ENCODE results near the gene SPOCD1. TPM values are rescaled to one million over a fixed set of nuclear protein-coding genes. Genes with fewer than 3 reads are reported as not detected.

Gene SPOCD1
- total RNA-seq, 2 experiments from 2014 or later = 0.60 to 1.0 TPM

DNA sequence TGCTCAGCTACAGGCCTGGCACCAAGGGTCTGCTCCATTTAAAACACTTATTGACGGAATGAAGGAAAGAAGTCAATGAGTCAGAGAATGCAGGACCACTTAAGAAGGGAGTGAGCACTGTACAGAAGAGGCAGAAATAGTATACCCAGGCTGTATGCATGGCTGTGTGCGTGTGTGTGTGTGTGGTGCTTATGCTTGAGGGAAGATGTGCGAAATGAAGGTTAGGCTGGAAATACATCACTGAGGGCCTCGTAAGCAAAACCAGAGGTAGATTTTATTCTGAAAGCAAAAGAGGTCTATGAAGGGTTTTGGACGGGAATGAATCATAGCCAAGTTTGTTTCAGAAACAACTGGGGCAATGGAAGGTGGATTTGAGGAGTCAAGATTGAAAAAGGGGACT is 42.0 kb downstream of the SPOCD1 start:
- H3K4me3 ChIP-seq (ENCODE audit: low read depth, low read length, poor library complexity, severe bottlenecking) = no peak overlapping the region
- no peak overlapping the region for H3K27ac ChIP-seq (ENCODE audit: low read depth, low read length, poor library complexity, severe bottlenecking)
- BruUV-seq (replicated peaks) = no TSS peak
- H3K9me2 ChIP-seq (ENCODE audit: insufficient read depth, low read length) = no peaks in the 10 kb centered on the region
- TF ChIP-seq EZH2phosphoT487 (IDR thresholded peaks at IDR 0.05; ENCODE audit: borderline replicate concordance, low read depth, low read length) = no peak
- TF ChIP-seq, protein P1, sequence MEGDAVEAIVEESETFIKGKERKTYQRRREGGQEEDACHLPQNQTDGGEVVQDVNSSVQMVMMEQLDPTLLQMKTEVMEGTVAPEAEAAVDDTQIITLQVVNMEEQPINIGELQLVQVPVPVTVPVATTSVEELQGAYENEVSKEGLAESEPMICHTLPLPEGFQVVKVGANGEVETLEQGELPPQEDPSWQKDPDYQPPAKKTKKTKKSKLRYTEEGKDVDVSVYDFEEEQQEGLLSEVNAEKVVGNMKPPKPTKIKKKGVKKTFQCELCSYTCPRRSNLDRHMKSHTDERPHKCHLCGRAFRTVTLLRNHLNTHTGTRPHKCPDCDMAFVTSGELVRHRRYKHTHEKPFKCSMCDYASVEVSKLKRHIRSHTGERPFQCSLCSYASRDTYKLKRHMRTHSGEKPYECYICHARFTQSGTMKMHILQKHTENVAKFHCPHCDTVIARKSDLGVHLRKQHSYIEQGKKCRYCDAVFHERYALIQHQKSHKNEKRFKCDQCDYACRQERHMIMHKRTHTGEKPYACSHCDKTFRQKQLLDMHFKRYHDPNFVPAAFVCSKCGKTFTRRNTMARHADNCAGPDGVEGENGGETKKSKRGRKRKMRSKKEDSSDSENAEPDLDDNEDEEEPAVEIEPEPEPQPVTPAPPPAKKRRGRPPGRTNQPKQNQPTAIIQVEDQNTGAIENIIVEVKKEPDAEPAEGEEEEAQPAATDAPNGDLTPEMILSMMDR (conservative IDR thresholded peaks at IDR 0.05; ENCODE audit: low read length) = no peak
- no peak overlapping the region for H2AFZ ChIP-seq (ENCODE audit: low read length)
- POLR2A ChIA-PET = no interaction called here
- no peaks in the 10 kb centered on the region for H4K20me1 ChIP-seq (ENCODE audit: insufficient read depth, low read length)
- H3K36me3 ChIP-seq (ENCODE audit: insufficient read depth, low read length) = no peaks in the 10 kb centered on the region
- no peaks in the 10 kb centered on the region for H3K79me2 ChIP-seq (ENCODE audit: insufficient read depth, low read depth, low read length)
- CTCF ChIA-PET (ENCODE audit: unreplicated experiment) = no interaction called here
- H3K9me3 ChIP-seq (ENCODE audit: low read length) = no peaks in the 10 kb centered on the region
- no peak for DNase-seq (ENCODE audit: low spot score)
- intact Hi-C loops (cut with micrococcal nuclease; ENCODE audit: unreplicated experiment) = no loop called here
- peaks cover 27% of the 10 kb centered on the region for H3K4me1 ChIP-seq (ENCODE audit: insufficient read depth, low read length, poor library complexity, severe bottlenecking)
- no peak overlapping the region for H3K4me2 ChIP-seq (ENCODE audit: low read length)

DNA sequence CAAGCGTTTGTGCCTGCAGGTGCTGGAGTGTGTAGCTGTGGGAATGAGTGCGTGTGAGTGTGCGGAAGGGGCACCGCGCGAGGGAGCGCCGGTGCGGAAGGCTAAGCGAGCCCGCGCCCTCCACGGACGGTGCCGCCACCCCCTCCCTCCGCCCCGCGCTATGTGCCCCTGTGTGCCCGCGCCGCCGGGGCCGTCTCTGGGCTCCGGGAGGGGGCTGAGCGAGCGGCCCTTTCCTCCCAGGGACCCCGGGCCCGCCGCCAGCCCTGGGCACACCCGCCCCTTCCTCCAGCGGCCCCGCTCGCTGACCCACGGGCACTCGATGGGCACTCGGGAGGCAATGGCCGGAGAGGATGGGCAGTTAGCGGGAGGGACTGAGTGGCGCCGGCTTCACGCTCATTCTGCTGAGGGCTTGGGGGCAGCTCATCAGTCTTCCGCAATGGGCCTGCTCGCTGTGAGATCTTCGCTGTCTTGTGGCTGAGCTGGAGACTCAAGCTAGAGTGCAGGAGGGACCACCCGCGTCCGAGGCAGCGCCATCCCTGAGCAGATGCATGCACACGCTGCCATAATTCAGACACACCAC is 43.1 kb downstream of the SPOCD1 start:
- BruUV-seq (replicated peaks) = no TSS peak
- intact Hi-C loops (cut with micrococcal nuclease; ENCODE audit: unreplicated experiment) = no loop called here
- Histone ChIP-seq H4K20me1 (ENCODE audit: insufficient read depth, low read length) (no peaks in the 10 kb centered on the region), H3K36me3 (ENCODE audit: insufficient read depth, low read length) (no peaks in the 10 kb centered on the region), H2AFZ (ENCODE audit: low read length) (no peak overlapping the region), H3K79me2 (ENCODE audit: insufficient read depth, low read depth, low read length) (no peaks in the 10 kb centered on the region), H3K4me2 (ENCODE audit: low read length) (peak overlapping the region; percentile 61; the same call in 1 of the 2 replicates), H3K27ac (ENCODE audit: low read depth, low read length, poor library complexity, severe bottlenecking) (no peak overlapping the region), H3K4me3 (ENCODE audit: low read depth, low read length, poor library complexity, severe bottlenecking) (peak overlapping the region; percentile 49), H3K4me1 (ENCODE audit: insufficient read depth, low read length, poor library complexity, severe bottlenecking) (peaks cover 32% of the 10 kb centered on the region), H3K9me2 (ENCODE audit: insufficient read depth, low read length) (no peaks in the 10 kb centered on the region), H3K9me3 (ENCODE audit: low read length) (no peaks in the 10 kb centered on the region)
- CTCF ChIA-PET (ENCODE audit: unreplicated experiment) = no interaction called here
- no peak for TF ChIP-seq EZH2phosphoT487 (IDR thresholded peaks at IDR 0.05; ENCODE audit: borderline replicate concordance, low read depth, low read length)
- TF ChIP-seq, protein P1 (conservative IDR thresholded peaks at IDR 0.05; ENCODE audit: low read length) = no peak
- POLR2A ChIA-PET = no interaction called here
- DNase-seq (ENCODE audit: low spot score) = no peak

DNA sequence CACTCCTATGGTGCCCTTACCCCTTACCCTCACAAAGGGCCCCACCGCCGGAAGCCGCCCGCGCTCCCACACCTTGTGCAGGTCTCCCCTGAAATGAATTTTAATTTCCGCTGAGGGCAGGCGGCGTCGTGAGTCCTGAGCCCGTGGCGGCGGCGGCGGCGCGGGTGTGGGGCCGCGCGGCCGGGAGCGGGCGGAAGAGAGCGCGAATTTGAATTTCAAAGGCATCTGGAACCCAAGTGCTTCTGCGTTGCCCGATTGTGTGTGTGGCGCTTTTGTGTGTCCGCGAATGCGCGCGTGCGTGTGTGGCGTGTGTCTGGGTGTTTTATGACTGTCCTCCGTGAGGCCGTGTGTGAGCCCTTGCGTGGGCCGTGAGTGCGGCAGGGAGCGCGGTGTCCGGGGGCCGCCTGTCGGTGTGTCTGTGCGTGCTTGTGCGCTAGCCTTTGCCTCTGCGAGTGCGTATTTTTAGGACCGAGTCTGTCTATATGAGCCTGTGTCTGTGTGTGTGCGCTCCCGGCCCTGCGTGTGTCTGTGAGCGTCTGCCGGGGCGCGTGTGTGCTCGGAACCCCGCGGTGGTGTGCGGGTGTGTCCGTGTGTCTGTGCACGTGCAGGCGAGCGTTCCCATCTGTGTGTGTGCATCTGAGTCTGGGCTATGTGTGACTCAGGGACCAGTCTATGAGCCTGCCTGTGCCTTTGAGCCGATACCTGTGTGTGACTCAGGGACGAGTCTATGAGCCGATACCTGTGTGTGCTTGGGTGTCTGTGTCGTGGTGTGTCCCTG is 43.7 kb downstream of the SPOCD1 start:
- H3K79me2 ChIP-seq (ENCODE audit: insufficient read depth, low read depth, low read length) = no peaks in the 10 kb centered on the region
- H2AFZ ChIP-seq (ENCODE audit: low read length) = peak overlapping the region; percentile 66
- no TSS peak for BruUV-seq (replicated peaks)
- ChIA-PET CTCF (ENCODE audit: unreplicated experiment) (no interaction called here), POLR2A (no interaction called here)
- no peaks in the 10 kb centered on the region for H4K20me1 ChIP-seq (ENCODE audit: insufficient read depth, low read length)
- intact Hi-C loops (cut with micrococcal nuclease; ENCODE audit: unreplicated experiment) = no loop called here
- TF ChIP-seq EZH2phosphoT487 (IDR thresholded peaks at IDR 0.05; ENCODE audit: borderline replicate concordance, low read depth, low read length) = no peak
- TF ChIP-seq, protein P1 (conservative IDR thresholded peaks at IDR 0.05; ENCODE audit: low read length) = peak; percentile 22; the same call in 1 of the 2 replicates
- no peaks in the 10 kb centered on the region for H3K36me3 ChIP-seq (ENCODE audit: insufficient read depth, low read length)
- DNase-seq (ENCODE audit: low spot score) = peak; percentile 40
- H3K9me2 ChIP-seq (ENCODE audit: insufficient read depth, low read length) = no peaks in the 10 kb centered on the region
- H3K4me3 ChIP-seq (ENCODE audit: low read depth, low read length, poor library complexity, severe bottlenecking) = peak overlapping the region; percentile 49
- H3K9me3 ChIP-seq (ENCODE audit: low read length) = no peaks in the 10 kb centered on the region
- peak overlapping the region; percentile 61 for H3K4me2 ChIP-seq (ENCODE audit: low read length)
- H3K4me1 ChIP-seq (ENCODE audit: insufficient read depth, low read length, poor library complexity, severe bottlenecking) = peaks cover 32% of the 10 kb centered on the region
- H3K27ac ChIP-seq (ENCODE audit: low read depth, low read length, poor library complexity, severe bottlenecking) = no peak overlapping the region
